ENCODE data around the gene SART1. TPM values are rescaled to one million over a fixed set of nuclear protein-coding genes. Genes with fewer than 3 reads are reported as not detected.

The SART1 gene
- total RNA-seq, 4 donors from 2014 or later: 14.4 to 61.9 (median 26.4) TPM

GRCh38 chr11:65925397-65925796 lies 36.1 kb upstream of the SART1 start:
- no peak for TF ChIP-seq CTCF (IDR thresholded peaks at IDR 0.05)
- no peak for TF ChIP-seq POLR2A (IDR thresholded peaks at IDR 0.05)
- H3K27me3 ChIP-seq: no peaks in the 10 kb centered on the region
- DNase-seq: no peak
- H3K36me3 ChIP-seq: peaks cover 0 to 18% (median 0%) of the 10 kb centered on the region in 3 donors
- H3K4me3 ChIP-seq: no peak overlapping the region
- peaks cover 0 to 17% (median 7%) of the 10 kb centered on the region in 4 donors for H3K4me1 ChIP-seq
- H3K27ac ChIP-seq: no peak overlapping the region
- no peaks in the 10 kb centered on the region for H3K9me3 ChIP-seq

- H3K27me3 ChIP-seq: no peaks in the 10 kb centered on the region
- no peaks in the 10 kb centered on the region for H3K9me3 ChIP-seq
- H3K4me3 ChIP-seq: peak overlapping the region in 3 of 4 donors; percentile 14 to 29 (median 24)
- H3K36me3 ChIP-seq: peaks cover 0 to 1% (median 0%) of the 10 kb centered on the region in 3 donors
- H3K4me1 ChIP-seq: peaks cover 0 to 8% (median 3%) of the 10 kb centered on the region in 4 donors
- peak in 2 of 3 donors; percentile 90 for DNase-seq
- peak overlapping the region; percentile 72 to 83 (median 78) for H3K27ac ChIP-seq
- no peak for TF ChIP-seq POLR2A (IDR thresholded peaks at IDR 0.05)
These were observed 33.6 kb upstream of the SART1 start for GRCh38 chr11:65927904-65928397.

- no peak for DNase-seq
- TF ChIP-seq POLR2A (IDR thresholded peaks at IDR 0.05): no peak
- Histone ChIP-seq H3K4me1 (peaks cover 0 to 8% (median 3%) of the 10 kb centered on the region in 4 donors), H3K36me3 (no peaks in the 10 kb centered on the region), H3K9me3 (no peaks in the 10 kb centered on the region), H3K27ac (peak overlapping the region; percentile 48 to 83 (median 75)), H3K27me3 (no peaks in the 10 kb centered on the region), H3K4me3 (peak overlapping the region in 1 of 4 donors; percentile 29)
These were observed 32.9 kb upstream of the SART1 start for GRCh38 chr11:65928667-65929066.

- no peaks in the 10 kb centered on the region for H3K36me3 ChIP-seq
- no peaks in the 10 kb centered on the region for H3K9me3 ChIP-seq
- no peak overlapping the region for H3K4me3 ChIP-seq
- H3K27ac ChIP-seq: no peak overlapping the region
- DNase-seq: no peak
- H3K27me3 ChIP-seq: no peaks in the 10 kb centered on the region
- TF ChIP-seq CTCF (IDR thresholded peaks at IDR 0.05): no peak
- no peak for TF ChIP-seq POLR2A (IDR thresholded peaks at IDR 0.05)
- H3K4me1 ChIP-seq: peaks cover 0 to 8% (median 3%) of the 10 kb centered on the region in 4 donors
These were observed 29.6 kb upstream of the SART1 start for GRCh38 chr11:65931773-65932557.

- Histone ChIP-seq H3K9me3 (no peaks in the 10 kb centered on the region), H3K27ac (no peak overlapping the region), H3K4me3 (no peak overlapping the region), H3K36me3 (no peaks in the 10 kb centered on the region), H3K4me1 (peaks cover 0 to 5% (median 3%) of the 10 kb centered on the region in 4 donors), H3K27me3 (no peaks in the 10 kb centered on the region)
- no peak for DNase-seq
- TF ChIP-seq POLR2A (IDR thresholded peaks at IDR 0.05) (no peak), CTCF (IDR thresholded peaks at IDR 0.05) (no peak)
These were observed 29.0 kb upstream of the SART1 start for GRCh38 chr11:65932558-65932919.

GRCh38 chr11:65934014-65934413 lies 27.5 kb upstream of the SART1 start:
- Histone ChIP-seq H3K36me3 (no peaks in the 10 kb centered on the region), H3K4me3 (no peak overlapping the region), H3K9me3 (no peaks in the 10 kb centered on the region), H3K27me3 (no peaks in the 10 kb centered on the region), H3K27ac (no peak overlapping the region), H3K4me1 (no peaks in the 10 kb centered on the region)
- no peak for TF ChIP-seq POLR2A (IDR thresholded peaks at IDR 0.05)
- TF ChIP-seq CTCF (IDR thresholded peaks at IDR 0.05): no peak
- no peak for DNase-seq

Measured in Peyer's patch (tissue), 4 donors.